HepG2 (cell line): Measurements from ENCODE around the gene SYMPK. TPM values are rescaled to one million over a fixed set of nuclear protein-coding genes. Genes with fewer than 3 reads are reported as not detected.

Source experiments
- DR1 ChIP-seq: sonication (generic); formaldehyde crosslinking; IDR thresholded peaks from 2 replicates; pipeline ENCODE4 v1.8.0; 2021; ENCODE audit warnings: mild to moderate bottlenecking, missing genetic modification reagents, inconsistent platforms
- FOSL2 ChIP-seq: sonication (generic); formaldehyde crosslinking; IDR thresholded peaks from 2 replicates; pipeline ENCODE4 v1.4.0; 2020; ENCODE audit warnings: missing genetic modification reagents
- FOXK2 ChIP-seq: fragments of 450-650 bp; IDR thresholded peaks from 2 replicates; pipeline ENCODE4 v1.6.1; 2016
- FOXP1 ChIP-seq, 2 experiments: fragments of 450-650 bp in 1 of 2; IDR thresholded peaks; 2 replicates each; pipeline ENCODE4 v1.6.1; 2017 to 2018; ENCODE audit warnings: antibody characterized with exemption in 1 of 2
- NR0B2 ChIP-seq: sonication (generic); formaldehyde crosslinking; IDR thresholded peaks from 2 replicates; pipeline ENCODE4 v1.4.0; 2020; ENCODE audit warnings: mild to moderate bottlenecking, missing genetic modification reagents
- NR2F1 ChIP-seq, 2 experiments: fragments of 450-650 bp in 1 of 2; formaldehyde crosslinking in 1 of 2; IDR thresholded peaks; 2 replicates each; pipeline versions ENCODE4 v1.5.0 to v1.6.1; 2016 to 2020; ENCODE audit warnings: mild to moderate bottlenecking in 1 of 2, missing compliant biosample characterization in 1 of 2, missing genetic modification reagents in 1 of 2, moderate library complexity in 1 of 2
- PAX8 ChIP-seq: sonication (generic); formaldehyde crosslinking; IDR thresholded peaks from 2 replicates; pipeline ENCODE4 v1.8.0; 2022; ENCODE audit warnings: mild to moderate bottlenecking, missing genetic modification reagents, borderline replicate concordance
- PHF8 ChIP-seq: sonication (generic); formaldehyde crosslinking; IDR thresholded peaks from 2 replicates; pipeline ENCODE4 v1.5.0; 2020; ENCODE audit warnings: missing genetic modification reagents
- SOX5 ChIP-seq: IDR thresholded peaks from 2 replicates; pipeline ENCODE4 v1.6.1; 2016; ENCODE audit warnings: borderline replicate concordance
- ZBTB1 ChIP-seq: sonication (generic); formaldehyde crosslinking; IDR thresholded peaks from 2 replicates; pipeline ENCODE4 v1.4.0; 2020; ENCODE audit warnings: missing genetic modification reagents, borderline replicate concordance
- ZNF335 ChIP-seq: sonication (generic); formaldehyde crosslinking; IDR thresholded peaks from 2 replicates; pipeline ENCODE4 v1.4.0; 2020; ENCODE audit warnings: missing genetic modification reagents
- ZNF33B ChIP-seq: sonication (generic); formaldehyde crosslinking; IDR thresholded peaks from 2 replicates; pipeline ENCODE4 v1.5.1; 2020; ENCODE audit warnings: mild to moderate bottlenecking, missing genetic modification reagents
- ZNF598 ChIP-seq: sonication (generic); formaldehyde crosslinking; IDR thresholded peaks from 2 replicates; pipeline ENCODE4 v1.5.1; 2020; ENCODE audit warnings: mild to moderate bottlenecking, missing genetic modification reagents, borderline replicate concordance
- ZNF749 ChIP-seq: sonication (generic); formaldehyde crosslinking; IDR thresholded peaks from 2 replicates; pipeline ENCODE4 v1.8.0; 2022; ENCODE audit warnings: mild to moderate bottlenecking, missing genetic modification reagents, moderate library complexity, borderline replicate concordance
- polyA plus RNA-seq, 8 experiments: library from polyadenylated mRNA; depleted of rRNA in 3 of 8; stranded (reverse) in 7 of 8; unstranded in 1 of 8; fragments of >200 nt; fragmentation: Illumina TruSeq in 4 of 8; extraction: Trizol in 4 of 8; gene quantifications; 2 replicates each; pipeline versions ENCODE4 v1.2.1 to v1.2.3, GENCODE V29; 2011 to 2016; ENCODE audit warnings: low read depth in 4 of 8, missing spikeins in 1 of 8, mixed read lengths in 1 of 8; ENCODE audit not compliant: insufficient read depth in 1 of 8
- total RNA-seq, 5 experiments: library from RNA; depleted of rRNA; stranded (reverse); fragments of >200 nt; fragmentation: Illumina TruSeq; extraction: Trizol; gene quantifications; 2 replicates each; pipeline ENCODE4 v1.2.3, GENCODE V29; 2016; ENCODE audit warnings: low read depth in 1 of 5
- TF ChIP-seq, protein P1 (sequence below): sonication (generic); formaldehyde crosslinking; IDR thresholded peaks from 2 replicates; pipeline ENCODE4 v1.4.0; 2020; ENCODE audit warnings: mild to moderate bottlenecking, missing genetic modification reagents
- TF ChIP-seq, protein P2 (sequence below): IDR thresholded peaks from 2 replicates; pipeline ENCODE4 v1.6.1; 2016; ENCODE audit warnings: missing compliant biosample characterization, missing genetic modification reagents, borderline replicate concordance
- TF ChIP-seq, protein P3 (sequence below): sonication (generic); formaldehyde crosslinking; IDR thresholded peaks from 2 replicates; pipeline ENCODE4 v1.8.0; 2022; ENCODE audit warnings: mild to moderate bottlenecking, missing genetic modification reagents; ENCODE audit not compliant: insufficient replicate concordance

Gene SYMPK
- total and polyA plus RNA-seq, 2 of the 13 experiments (the other 11 are each of a cell fraction or from before 2014, with no cell fraction given): 21.9 to 55.7 TPM

GRCh38 chr19:45770192-45771101 lies 92.5 kb downstream of the SYMPK start (continued):
- TF ChIP-seq, protein P1, sequence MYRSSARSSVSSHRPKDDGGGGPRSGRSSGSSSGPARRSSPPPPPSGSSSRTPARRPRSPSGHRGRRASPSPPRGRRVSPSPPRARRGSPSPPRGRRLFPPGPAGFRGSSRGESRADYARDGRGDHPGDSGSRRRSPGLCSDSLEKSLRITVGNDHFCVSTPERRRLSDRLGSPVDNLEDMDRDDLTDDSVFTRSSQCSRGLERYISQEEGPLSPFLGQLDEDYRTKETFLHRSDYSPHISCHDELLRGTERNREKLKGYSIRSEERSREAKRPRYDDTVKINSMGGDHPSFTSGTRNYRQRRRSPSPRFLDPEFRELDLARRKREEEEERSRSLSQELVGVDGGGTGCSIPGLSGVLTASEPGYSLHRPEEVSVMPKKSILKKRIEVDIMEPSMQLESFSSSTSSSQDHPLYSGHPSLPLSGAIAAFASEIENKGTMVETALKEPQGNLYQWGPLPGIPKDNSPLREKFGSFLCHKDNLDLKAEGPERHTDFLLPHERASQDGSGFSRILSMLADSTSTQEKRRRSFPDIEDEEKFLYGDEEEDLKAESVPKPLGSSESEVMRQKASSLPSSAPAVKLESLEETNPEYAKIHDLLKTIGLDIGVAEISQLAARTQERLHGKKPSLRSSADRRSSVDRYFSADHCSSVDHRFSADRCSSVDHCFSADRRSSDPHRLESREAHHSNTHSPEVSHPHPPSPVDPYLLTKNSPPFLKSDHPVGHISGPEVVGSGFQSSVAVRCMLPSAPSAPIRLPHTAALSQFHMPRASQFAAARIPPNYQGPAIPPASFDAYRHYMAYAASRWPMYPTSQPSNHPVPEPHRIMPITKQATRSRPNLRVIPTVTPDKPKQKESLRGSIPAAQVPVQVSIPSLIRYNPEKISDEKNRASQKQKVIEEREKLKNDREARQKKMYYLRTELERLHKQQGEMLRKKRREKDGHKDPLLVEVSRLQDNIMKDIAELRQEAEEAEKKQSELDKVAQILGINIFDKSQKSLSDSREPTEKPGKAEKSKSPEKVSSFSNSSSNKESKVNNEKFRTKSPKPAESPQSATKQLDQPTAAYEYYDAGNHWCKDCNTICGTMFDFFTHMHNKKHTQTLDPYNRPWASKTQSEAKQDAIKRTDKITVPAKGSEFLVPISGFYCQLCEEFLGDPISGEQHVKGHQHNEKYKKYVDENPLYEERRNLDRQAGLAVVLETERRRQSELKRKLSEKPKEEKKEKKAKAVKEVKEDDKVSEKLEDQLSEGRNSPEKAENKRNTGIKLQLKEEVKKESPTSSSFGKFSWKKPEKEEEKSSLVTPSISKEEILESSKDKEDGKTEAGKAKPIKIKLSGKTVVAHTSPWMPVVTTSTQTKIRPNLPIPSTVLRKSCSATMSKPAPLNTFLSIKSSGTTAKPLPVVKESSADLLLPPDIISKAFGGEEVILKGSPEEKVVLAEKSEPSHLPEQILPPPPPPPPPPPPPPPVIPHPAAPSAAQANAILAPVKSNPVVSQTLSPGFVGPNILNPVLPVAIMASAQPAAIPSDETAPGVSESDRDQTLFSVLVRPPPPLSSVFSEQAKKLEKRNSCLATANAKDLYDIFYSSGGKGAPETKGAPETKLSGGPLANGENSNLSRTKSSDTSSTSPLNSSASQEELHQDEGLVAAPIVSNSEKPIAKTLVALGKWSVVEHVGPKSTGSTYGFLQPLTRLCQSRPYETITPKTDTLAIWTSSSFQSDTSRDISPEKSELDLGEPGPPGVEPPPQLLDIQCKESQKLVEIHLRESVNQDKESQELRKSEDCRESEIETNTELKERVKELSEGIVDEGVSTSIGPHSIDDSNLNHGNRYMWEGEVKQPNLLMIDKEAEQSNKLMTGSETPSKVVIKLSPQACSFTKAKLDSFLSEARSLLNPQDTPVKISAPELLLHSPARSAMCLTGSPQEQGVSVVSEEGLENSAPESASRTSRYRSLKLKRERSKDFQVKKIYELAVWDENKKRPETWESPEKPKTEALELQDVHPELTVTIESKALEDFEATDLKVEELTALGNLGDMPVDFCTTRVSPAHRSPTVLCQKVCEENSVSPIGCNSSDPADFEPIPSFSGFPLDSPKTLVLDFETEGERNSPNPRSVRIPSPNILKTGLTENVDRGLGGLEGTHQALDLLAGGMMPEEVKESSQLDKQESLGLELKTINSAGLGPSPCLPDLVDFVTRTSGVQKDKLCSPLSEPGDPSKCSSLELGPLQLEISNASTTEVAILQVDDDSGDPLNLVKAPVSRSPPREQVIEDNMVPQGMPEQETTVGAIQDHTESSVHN: 0 out of 2 replicates have a peak, but pooled peaks have one; percentile 67
- TF ChIP-seq ZNF598 (CRISPR knock-in tag) (peak; percentile 95), ZBTB1 (no peak), NR0B2 (CRISPR knock-in tag) (no peak), ZNF749 (peak; percentile 46; the same call in 1 of the 2 replicates), FOXP1 (IDR thresholded peaks at IDR 0.05) (no peak), FOXP1 (CRISPR knock-in tag; IDR thresholded peaks at IDR 0.05) (no peak), PAX8 (CRISPR knock-in tag) (0 out of 2 replicates have a peak, but pooled peaks have one; percentile 77), SOX5 (CRISPR knock-in tag) (peak; percentile 36; the same call in 1 of the 2 replicates), FOXK2 (peak; percentile 89), ZNF335 (CRISPR knock-in tag) (no peak), PHF8 (CRISPR knock-in tag) (peak; percentile 56), NR2F1 (CRISPR knock-in tag; IDR thresholded peaks at IDR 0.05) (no peak), FOSL2 (CRISPR knock-in tag) (peak; percentile 31; the same call in 1 of the 2 replicates), ZNF33B (CRISPR knock-in tag) (peak; percentile 82), DR1 (CRISPR knock-in tag) (peak; percentile 52; the same call in 1 of the 2 replicates)
- TF ChIP-seq, protein P2, sequence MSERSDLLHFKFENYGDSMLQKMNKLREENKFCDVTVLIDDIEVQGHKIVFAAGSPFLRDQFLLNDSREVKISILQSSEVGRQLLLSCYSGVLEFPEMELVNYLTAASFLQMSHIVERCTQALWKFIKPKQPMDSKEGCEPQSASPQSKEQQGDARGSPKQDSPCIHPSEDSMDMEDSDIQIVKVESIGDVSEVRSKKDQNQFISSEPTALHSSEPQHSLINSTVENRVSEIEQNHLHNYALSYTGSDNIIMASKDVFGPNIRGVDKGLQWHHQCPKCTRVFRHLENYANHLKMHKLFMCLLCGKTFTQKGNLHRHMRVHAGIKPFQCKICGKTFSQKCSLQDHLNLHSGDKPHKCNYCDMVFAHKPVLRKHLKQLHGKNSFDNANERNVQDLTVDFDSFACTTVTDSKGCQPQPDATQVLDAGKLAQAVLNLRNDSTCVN (CRISPR knock-in tag): peak; percentile 68
- TF ChIP-seq, protein P3, sequence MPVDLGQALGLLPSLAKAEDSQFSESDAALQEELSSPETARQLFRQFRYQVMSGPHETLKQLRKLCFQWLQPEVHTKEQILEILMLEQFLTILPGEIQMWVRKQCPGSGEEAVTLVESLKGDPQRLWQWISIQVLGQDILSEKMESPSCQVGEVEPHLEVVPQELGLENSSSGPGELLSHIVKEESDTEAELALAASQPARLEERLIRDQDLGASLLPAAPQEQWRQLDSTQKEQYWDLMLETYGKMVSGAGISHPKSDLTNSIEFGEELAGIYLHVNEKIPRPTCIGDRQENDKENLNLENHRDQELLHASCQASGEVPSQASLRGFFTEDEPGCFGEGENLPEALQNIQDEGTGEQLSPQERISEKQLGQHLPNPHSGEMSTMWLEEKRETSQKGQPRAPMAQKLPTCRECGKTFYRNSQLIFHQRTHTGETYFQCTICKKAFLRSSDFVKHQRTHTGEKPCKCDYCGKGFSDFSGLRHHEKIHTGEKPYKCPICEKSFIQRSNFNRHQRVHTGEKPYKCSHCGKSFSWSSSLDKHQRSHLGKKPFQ (CRISPR knock-in tag): peak; percentile 87
